CMK (cell line): ENCODE measurements around the gene PGLYRP3.

Experiments used
- DNase-seq: peaks from one replicate; pipeline ENCODE4 v3.0.0-alpha.2; 2010; ENCODE audit warnings: low read depth

PGLYRP3 gene

DNA sequence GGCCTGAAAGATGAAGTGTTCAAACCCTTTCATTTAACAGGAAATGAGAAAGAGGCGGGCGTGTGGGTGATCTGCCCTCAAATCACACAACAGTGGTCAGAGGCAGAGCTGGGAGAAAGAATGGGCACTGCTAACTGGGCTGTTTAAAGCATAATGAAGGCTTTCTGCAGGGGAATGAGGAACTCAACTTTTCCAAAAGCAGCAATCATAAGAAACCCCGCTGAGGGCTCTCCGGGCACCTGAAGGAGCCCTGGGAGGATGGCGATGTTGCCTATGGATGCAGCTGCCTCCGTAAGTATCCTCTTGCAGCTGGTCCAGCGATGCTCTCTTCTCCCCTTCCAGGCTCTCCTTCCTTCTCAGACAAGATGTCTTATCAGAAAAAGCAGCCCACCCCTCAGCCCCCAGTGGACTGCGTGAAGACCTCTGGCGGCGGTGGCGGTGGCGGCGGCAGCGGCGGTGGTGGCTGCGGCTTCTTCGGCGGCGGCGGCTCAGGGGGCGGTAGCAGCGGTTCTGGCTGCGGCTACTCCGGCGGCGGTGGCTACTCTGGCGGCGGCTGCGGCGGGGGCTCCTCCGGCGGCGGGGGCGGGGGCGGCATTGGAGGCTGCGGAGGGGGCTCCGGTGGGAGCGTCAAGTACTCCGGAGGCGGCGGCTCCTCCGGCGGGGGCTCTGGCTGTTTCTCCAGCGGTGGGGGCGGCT lies 52.0 kb downstream of the PGLYRP3 start:
- DNase-seq, result no peak

DNA sequence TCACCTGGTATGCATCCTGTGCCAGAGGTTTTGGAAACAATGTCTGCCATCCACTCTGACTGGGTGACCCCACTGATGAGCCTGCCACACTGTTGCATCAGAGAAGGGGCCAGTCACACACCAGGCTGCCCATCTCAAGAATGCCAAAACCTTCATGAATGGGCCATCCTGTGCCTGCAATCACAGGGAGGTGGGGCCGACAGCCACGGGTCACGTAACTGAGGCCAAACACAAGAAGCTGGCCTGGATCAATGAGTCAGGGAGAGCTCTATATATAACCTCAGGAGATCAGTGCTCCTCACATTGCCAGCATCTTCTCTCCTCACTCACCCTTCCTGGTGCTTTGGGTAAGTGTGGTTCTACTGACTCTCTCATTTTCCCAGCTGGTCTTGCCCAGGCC lies 53.4 kb downstream of the PGLYRP3 start, which contains the start of gene LORICRIN:
TSS of gene LORICRIN (plus strand) at position 301 of the 400 bp plus-strand sequence. CDS start 1,263 bp downstream, outside the sequence.
- DNase-seq, result no peak

GRCh38 chr1:153253693-153254092 lies 59.1 kb downstream of the PGLYRP3 start:
- no peak for DNase-seq

DNA sequence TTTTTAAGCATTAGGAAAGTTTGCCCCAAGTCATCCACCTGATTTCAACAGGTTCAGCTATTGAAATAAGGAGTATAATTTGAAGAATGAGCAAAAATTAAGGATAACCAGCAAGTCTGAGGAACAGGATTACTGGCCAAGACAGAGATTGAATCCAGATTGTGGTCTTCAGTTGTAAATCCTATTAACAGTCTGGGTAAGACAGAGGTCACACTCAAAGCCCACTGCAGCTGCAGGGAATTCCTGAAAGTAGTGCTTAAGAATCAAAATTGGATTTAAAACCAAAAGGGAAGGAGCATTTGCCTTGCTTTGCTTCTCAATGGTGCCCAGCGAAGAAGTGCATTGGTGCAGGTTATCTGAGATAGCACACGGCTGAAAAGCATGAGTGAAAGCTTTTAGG lies 59.7 kb downstream of the PGLYRP3 start:
- no peak for DNase-seq

GRCh38 chr1:153251988-153252387 lies 60.8 kb downstream of the PGLYRP3 start:
- DNase-seq, result no peak

DNA sequence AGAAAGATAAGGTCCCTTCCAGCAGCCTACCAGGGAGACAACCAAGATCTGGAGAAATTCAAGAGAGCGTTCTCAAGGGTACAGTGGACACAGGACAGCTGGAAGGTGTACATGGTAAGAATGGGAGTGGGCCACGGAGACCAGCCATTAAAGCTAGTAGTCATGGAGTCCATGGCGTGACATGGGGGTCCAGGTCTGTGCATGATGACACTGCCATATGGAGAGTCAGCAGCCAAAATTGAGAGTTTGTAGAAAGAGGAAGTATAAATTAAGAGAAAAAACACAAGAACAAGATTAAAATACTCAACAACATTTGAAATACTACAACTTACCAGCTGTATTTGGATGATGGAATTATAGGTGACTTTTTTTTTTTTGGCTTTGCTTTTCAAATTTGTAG lies 61.2 kb downstream of the PGLYRP3 start:
- no peak for DNase-seq

DNA sequence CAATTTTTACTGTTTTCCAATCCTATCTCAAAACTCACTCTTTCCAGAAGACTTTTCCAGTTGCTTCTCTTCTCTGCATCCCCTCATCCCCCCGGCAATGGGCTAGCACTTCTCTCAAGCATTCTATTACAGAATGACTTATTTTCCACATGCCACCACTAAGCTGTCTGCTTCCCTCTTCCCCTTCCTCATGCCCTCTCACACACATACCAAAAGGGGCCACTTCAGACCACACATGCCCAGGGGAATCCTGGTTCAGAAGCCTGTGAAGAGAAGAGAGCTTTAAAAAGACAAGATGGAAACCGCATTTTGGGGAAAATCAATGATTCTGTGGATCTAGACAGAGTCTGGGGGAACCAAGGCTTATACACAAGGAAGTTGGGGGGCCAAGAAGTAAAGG lies 61.7 kb downstream of the PGLYRP3 start:
- DNase-seq, result no peak

- DNase-seq, result no peak
Observed at GRCh38 chr1:153250166-153250565, 62.6 kb downstream of the PGLYRP3 start.

GRCh38 chr1:153248176-153248879 lies 64.4 kb downstream of the PGLYRP3 start:
- no peak for DNase-seq
